ES-I3 (cell line): Measurements from ENCODE around the gene SPARCL1.
A peak's percentile ranks its signal among the peaks of the same experiment; 100 is the strongest.
"Not testable (repeated sequence)": the region's sequence is repeated elsewhere in the genome, so short reads cannot be mapped to it uniquely, and the experiment has no call there.

ENCODE experiments used
- H3K36me3 ChIP-seq: 2 replicates; pipeline ENCODE4 v1.6.1; 2013; ENCODE audit warnings: mild to moderate bottlenecking, low read length, control low read depth, moderate library complexity; ENCODE audit not compliant: insufficient read depth
- H3K4me1 ChIP-seq: 2 replicates; pipeline ENCODE4 v1.6.1; 2013; ENCODE audit warnings: mild to moderate bottlenecking, control low read depth, low read length; ENCODE audit not compliant: insufficient read depth
- H3K9ac ChIP-seq: 2 replicates; pipeline ENCODE4 v1.6.1; 2013; ENCODE audit warnings: low read depth, mild to moderate bottlenecking, low read length, moderate library complexity
- H3K9me3 ChIP-seq: 2 replicates; pipeline ENCODE4 v1.6.1; 2013; ENCODE audit warnings: mild to moderate bottlenecking, low read length, moderate library complexity; ENCODE audit not compliant: control insufficient read depth, insufficient read depth

SPARCL1 gene

GRCh38 chr4:87427518-87427868 lies 101.7 kb downstream of the SPARCL1 start:
- H3K36me3 ChIP-seq: no peaks in the 10 kb centered on the region
- no peaks in the 10 kb centered on the region for H3K9me3 ChIP-seq
- H3K9ac ChIP-seq: no peak overlapping the region
- no peaks in the 10 kb centered on the region; the same call in 1 of the 2 replicates for H3K4me1 ChIP-seq

- Histone ChIP-seq H3K4me1 (no peaks in the 10 kb centered on the region; the same call in 1 of the 2 replicates), H3K36me3 (no peaks in the 10 kb centered on the region), H3K9ac (no peak overlapping the region), H3K9me3 (no peaks in the 10 kb centered on the region)
Measured at GRCh38 chr4:87426865-87427517, 102.2 kb downstream of the SPARCL1 start.

GRCh38 chr4:87425711-87426110 lies 103.5 kb downstream of the SPARCL1 start:
- H3K4me1 ChIP-seq: no peaks in the 10 kb centered on the region; the same call in 1 of the 2 replicates
- no peaks in the 10 kb centered on the region for H3K9me3 ChIP-seq
- no peak overlapping the region for H3K9ac ChIP-seq
- no peaks in the 10 kb centered on the region for H3K36me3 ChIP-seq

- not testable (repeated sequence) for H3K36me3 ChIP-seq, H3K9me3 ChIP-seq, H3K4me1 ChIP-seq
- H3K9ac ChIP-seq: peak overlapping the region; percentile 96; the same call in 1 of the 2 replicates
Measured at GRCh38 chr4:87424099-87424543, 105.1 kb downstream of the SPARCL1 start.
